Stimulated activated effector memory CD8-positive, alpha-beta T cell treated with anti-CD3 and anti-CD28 coated beads, Interleukin-12 subunit alpha, Interleukin-12 subunit beta, amount 100 ng/mL, for 72 hours (primary cell): ENCODE results near the gene RASGRF1.
A peak's percentile ranks its signal among the peaks of the same experiment; 100 is the strongest.

ENCODE experiments used
- ATAC-seq: fragments of 150-1000 bp; cut with Tn5 transposase; 2 replicates; pipeline ENCODE4 v1.10.0; 2021
- DNase-seq, 2 donors: peaks; one replicate each; pipeline ENCODE4 v3.0.0; 2021 to 2022; ENCODE audit warnings: low spot score in 2 of 2
- H3K27ac Mint-ChIP-seq: one replicate; pipeline ENCODE4 v1.8.0; 2022; ENCODE audit warnings: mild to moderate bottlenecking, mixed read lengths
- H3K36me3 Mint-ChIP-seq: one replicate; pipeline ENCODE4 v1.8.0; 2022; ENCODE audit warnings: mild to moderate bottlenecking, mixed read lengths
- H3K4me1 Mint-ChIP-seq: one replicate; pipeline ENCODE4 v1.8.0; 2022; ENCODE audit warnings: mixed read lengths
- H3K4me3 Mint-ChIP-seq: one replicate; pipeline ENCODE4 v1.8.0; 2022; ENCODE audit warnings: mild to moderate bottlenecking, mixed read lengths
- H3K9me3 Mint-ChIP-seq: one replicate; pipeline ENCODE4 v1.8.0; 2022; ENCODE audit warnings: mixed read lengths

RASGRF1 gene

GRCh38 chr15:79064496-79064895, 26.1 kb downstream of the RASGRF1 start:
- no peak for DNase-seq
- Mint-ChIP-seq H3K9me3 (no peaks in the 10 kb centered on the region), H3K27ac (no peak overlapping the region), H3K4me3 (no peak overlapping the region), H3K4me1 (no peaks in the 10 kb centered on the region), H3K36me3 (no peaks in the 10 kb centered on the region)
- ATAC-seq, result no peak

GRCh38 chr15:79060175-79060574, 30.4 kb downstream of the RASGRF1 start:
- no peaks in the 10 kb centered on the region for H3K36me3 Mint-ChIP-seq
- no peaks in the 10 kb centered on the region for H3K9me3 Mint-ChIP-seq
- no peak overlapping the region for H3K4me3 Mint-ChIP-seq
- no peaks in the 10 kb centered on the region for H3K4me1 Mint-ChIP-seq
- no peak overlapping the region for H3K27ac Mint-ChIP-seq
- ATAC-seq (no peak), DNase-seq (no peak)

- no peak for ATAC-seq
- Mint-ChIP-seq H3K4me3 (no peak overlapping the region), H3K36me3 (no peaks in the 10 kb centered on the region), H3K4me1 (no peaks in the 10 kb centered on the region), H3K27ac (no peak overlapping the region), H3K9me3 (no peaks in the 10 kb centered on the region)
- DNase-seq, result no peak
Measured at GRCh38 chr15:79059081-79059572, 31.5 kb downstream of the RASGRF1 start.

- ATAC-seq, result no peak
- Mint-ChIP-seq H3K27ac (no peak overlapping the region), H3K36me3 (no peaks in the 10 kb centered on the region), H3K9me3 (no peaks in the 10 kb centered on the region), H3K4me3 (no peak overlapping the region), H3K4me1 (no peaks in the 10 kb centered on the region)
- DNase-seq, result no peak
Measured at GRCh38 chr15:79058260-79058850, 32.2 kb downstream of the RASGRF1 start.

- Mint-ChIP-seq H3K4me3 (no peak overlapping the region), H3K9me3 (no peaks in the 10 kb centered on the region), H3K4me1 (no peaks in the 10 kb centered on the region), H3K36me3 (no peaks in the 10 kb centered on the region), H3K27ac (no peak overlapping the region)
- DNase-seq (no peak), ATAC-seq (no peak)
Measured at GRCh38 chr15:79057050-79057449, 33.5 kb downstream of the RASGRF1 start.

- DNase-seq (no peak), ATAC-seq (no peak)
- Mint-ChIP-seq H3K9me3 (no peaks in the 10 kb centered on the region), H3K27ac (no peak overlapping the region), H3K4me3 (no peak overlapping the region), H3K36me3 (no peaks in the 10 kb centered on the region), H3K4me1 (no peaks in the 10 kb centered on the region)
Measured at GRCh38 chr15:79054350-79054749, 36.2 kb downstream of the RASGRF1 start.

- Mint-ChIP-seq H3K36me3 (no peaks in the 10 kb centered on the region), H3K9me3 (no peaks in the 10 kb centered on the region), H3K4me1 (no peaks in the 10 kb centered on the region), H3K27ac (no peak overlapping the region), H3K4me3 (no peak overlapping the region)
- ATAC-seq (no peak), DNase-seq (no peak)
Measured at GRCh38 chr15:79053894-79054293, 36.7 kb downstream of the RASGRF1 start.

- Mint-ChIP-seq H3K4me1 (no peaks in the 10 kb centered on the region), H3K36me3 (no peaks in the 10 kb centered on the region), H3K27ac (no peak overlapping the region), H3K4me3 (no peak overlapping the region), H3K9me3 (no peaks in the 10 kb centered on the region)
- DNase-seq (no peak), ATAC-seq (no peak)
Measured at GRCh38 chr15:79051941-79052731, 38.4 kb downstream of the RASGRF1 start.

- no peak overlapping the region for H3K27ac Mint-ChIP-seq
- H3K4me1 Mint-ChIP-seq, result no peaks in the 10 kb centered on the region
- H3K4me3 Mint-ChIP-seq, result no peak overlapping the region
- H3K36me3 Mint-ChIP-seq, result no peaks in the 10 kb centered on the region
- no peak for DNase-seq
- no peak for ATAC-seq
- H3K9me3 Mint-ChIP-seq, result no peaks in the 10 kb centered on the region
Measured at GRCh38 chr15:79051029-79051428, 39.6 kb downstream of the RASGRF1 start.

GRCh38 chr15:79050341-79050740, 40.2 kb downstream of the RASGRF1 start:
- H3K4me3 Mint-ChIP-seq, result no peak overlapping the region
- no peaks in the 10 kb centered on the region for H3K4me1 Mint-ChIP-seq
- no peak overlapping the region for H3K27ac Mint-ChIP-seq
- no peaks in the 10 kb centered on the region for H3K9me3 Mint-ChIP-seq
- no peaks in the 10 kb centered on the region for H3K36me3 Mint-ChIP-seq
- DNase-seq (no peak), ATAC-seq (no peak)

GRCh38 chr15:79049416-79049815, 41.2 kb downstream of the RASGRF1 start:
- H3K4me3 Mint-ChIP-seq, result no peak overlapping the region
- no peaks in the 10 kb centered on the region for H3K9me3 Mint-ChIP-seq
- no peak for ATAC-seq
- H3K4me1 Mint-ChIP-seq, result no peaks in the 10 kb centered on the region
- no peak overlapping the region for H3K27ac Mint-ChIP-seq
- no peak for DNase-seq
- no peaks in the 10 kb centered on the region for H3K36me3 Mint-ChIP-seq

GRCh38 chr15:79047676-79048439, 42.7 kb downstream of the RASGRF1 start:
- H3K36me3 Mint-ChIP-seq, result no peaks in the 10 kb centered on the region
- DNase-seq (no peak), ATAC-seq (no peak)
- H3K4me3 Mint-ChIP-seq, result no peak overlapping the region
- no peak overlapping the region for H3K27ac Mint-ChIP-seq
- peaks cover 4% of the 10 kb centered on the region for H3K9me3 Mint-ChIP-seq
- no peaks in the 10 kb centered on the region for H3K4me1 Mint-ChIP-seq

GRCh38 chr15:79046691-79047404, 43.7 kb downstream of the RASGRF1 start:
- Mint-ChIP-seq H3K4me3 (no peak overlapping the region), H3K27ac (no peak overlapping the region), H3K9me3 (peaks cover 4% of the 10 kb centered on the region), H3K4me1 (no peaks in the 10 kb centered on the region), H3K36me3 (no peaks in the 10 kb centered on the region)
- no peak for ATAC-seq
- DNase-seq, result no peak

GRCh38 chr15:79045041-79045440, 45.5 kb downstream of the RASGRF1 start:
- no peak overlapping the region for H3K27ac Mint-ChIP-seq

GRCh38 chr15:79042213-79042928, 48.2 kb downstream of the RASGRF1 start:
- H3K4me3 Mint-ChIP-seq, result no peak overlapping the region
- H3K36me3 Mint-ChIP-seq, result no peaks in the 10 kb centered on the region
- peak; percentile 16 for ATAC-seq
- H3K4me1 Mint-ChIP-seq, result no peaks in the 10 kb centered on the region
- no peak for DNase-seq
- H3K27ac Mint-ChIP-seq, result no peak overlapping the region
- peaks cover 4% of the 10 kb centered on the region for H3K9me3 Mint-ChIP-seq

More at GRCh38 chr15:79045041-79045440, 45.5 kb downstream of the RASGRF1 start:
- Mint-ChIP-seq H3K4me1 (no peaks in the 10 kb centered on the region), H3K4me3 (no peak overlapping the region), H3K9me3 (peaks cover 4% of the 10 kb centered on the region), H3K36me3 (no peaks in the 10 kb centered on the region)
- ATAC-seq (no peak), DNase-seq (no peak)
